Neural cell (in vitro differentiated cells): Measurements from ENCODE around the gene ENOX1. TPM values are rescaled to one million over a fixed set of nuclear protein-coding genes. Genes with fewer than 3 reads are reported as not detected.

ENCODE experiments used
- H2AFZ ChIP-seq: fragments of 200-600, 300-800 bp; sonication (generic), shearing (Covaris generic); 2 replicates; pipeline ENCODE4 v1.6.0; 2014; ENCODE audit warnings: low read depth, mild to moderate bottlenecking, antibody characterized with exemption, low read length, moderate library complexity
- H3F3A ChIP-seq: fragments of 200-600 bp; shearing (Covaris generic); 2 replicates; pipeline ENCODE4 v1.6.1; 2016; ENCODE audit warnings: mild to moderate bottlenecking, moderate library complexity, mixed read lengths, antibody characterized with exemption, low read length; ENCODE audit not compliant: insufficient read depth, poor library complexity, severe bottlenecking
- H3K27ac ChIP-seq: fragments of 200-600, 300-800 bp; sonication (generic), shearing (Covaris generic); 2 replicates; pipeline ENCODE4 v1.5.1; 2014; ENCODE audit warnings: mild to moderate bottlenecking, low read length, moderate library complexity
- H3K27me3 ChIP-seq: fragments of 300-800, 200-600 bp; sonication (generic), shearing (Covaris generic); 2 replicates; pipeline ENCODE4 v1.6.0; 2014; ENCODE audit warnings: mild to moderate bottlenecking, low read depth, low read length, moderate library complexity; ENCODE audit not compliant: insufficient read depth
- H3K36me3 ChIP-seq: fragments of 300-800, 200-600 bp; sonication (generic), shearing (Covaris generic); 2 replicates; pipeline ENCODE4 v1.5.1; 2014; ENCODE audit warnings: mild to moderate bottlenecking, antibody characterized with exemption, low read length, moderate library complexity; ENCODE audit not compliant: insufficient read depth
- H3K4me2 ChIP-seq: fragments of 300-800, 200-600 bp; sonication (generic), shearing (Covaris generic); 2 replicates; pipeline ENCODE4 v1.6.0; 2014; ENCODE audit warnings: mild to moderate bottlenecking, low read length
- H3K4me3 ChIP-seq: fragments of 300-800, 200-600 bp; sonication (generic), shearing (Covaris generic); 2 replicates; pipeline ENCODE4 v1.5.1; 2014; ENCODE audit warnings: mild to moderate bottlenecking, low read length, moderate library complexity
- H3K79me2 ChIP-seq: fragments of 200-600 bp; shearing (Covaris generic); replicated peaks from 2 replicates; pipeline ENCODE4 v1.6.0; 2014; ENCODE audit warnings: mild to moderate bottlenecking, low read length, moderate library complexity; ENCODE audit not compliant: insufficient read depth
- H3K9ac ChIP-seq: fragments of 300-800, 200-600 bp; sonication (generic), shearing (Covaris generic); 2 replicates; pipeline ENCODE4 v1.6.1; 2016; ENCODE audit warnings: mild to moderate bottlenecking, low read length, mixed read lengths
- H3K9me2 ChIP-seq: fragments of 200-600 bp; shearing (Covaris generic); 2 replicates; pipeline ENCODE4 v1.6.1; 2016; ENCODE audit warnings: mild to moderate bottlenecking, low read length, mixed read lengths; ENCODE audit not compliant: insufficient read depth
- H3K9me3 ChIP-seq: fragments of 200-600, 300-800 bp; sonication (generic), shearing (Covaris generic); 2 replicates; pipeline ENCODE4 v1.6.1; 2016; ENCODE audit warnings: mild to moderate bottlenecking, mixed run types, low read length, moderate library complexity, mixed read lengths
- H4K20me1 ChIP-seq: fragments of 200-600 bp; shearing (Covaris generic); 2 replicates; pipeline ENCODE4 v1.6.1; 2016; ENCODE audit warnings: mild to moderate bottlenecking, mixed run types; ENCODE audit not compliant: insufficient read depth
- EP300 ChIP-seq: fragments of 450-650 bp; conservative IDR thresholded peaks from 2 replicates; pipeline ENCODE4 v1.6.1; 2014; ENCODE audit warnings: antibody characterized with exemption, mild to moderate bottlenecking, moderate library complexity; ENCODE audit not compliant: poor library complexity, severe bottlenecking
- EZH2 ChIP-seq: fragments of 200-600, 300-800 bp; shearing (Covaris generic), sonication (generic); IDR thresholded peaks from 2 replicates; pipeline ENCODE4 v1.6.1; 2014; ENCODE audit warnings: antibody characterized with exemption, low read length, borderline replicate concordance, mild to moderate bottlenecking; ENCODE audit not compliant: insufficient read depth, poor library complexity, severe bottlenecking
- MXI1 ChIP-seq: fragments of 450-650 bp; conservative IDR thresholded peaks from 2 replicates; pipeline ENCODE4 v1.6.1; 2014; ENCODE audit warnings: antibody characterized with exemption, mild to moderate bottlenecking; ENCODE audit not compliant: poor library complexity, severe bottlenecking
- POLR2AphosphoS5 ChIP-seq: IDR thresholded peaks from 2 replicates; pipeline ENCODE4 v1.6.1; 2012
- RAD21 ChIP-seq: fragments of 450-650 bp; conservative IDR thresholded peaks from 2 replicates; pipeline ENCODE4 v1.6.1; 2014; ENCODE audit warnings: antibody characterized with exemption, mild to moderate bottlenecking, moderate library complexity
- REST ChIP-seq: IDR thresholded peaks from 2 replicates; pipeline ENCODE4 v1.6.1; 2012; ENCODE audit warnings: borderline replicate concordance
- SMC3 ChIP-seq: fragments of 450-650 bp; conservative IDR thresholded peaks from 2 replicates; pipeline ENCODE4 v1.6.1; 2014; ENCODE audit warnings: antibody characterized with exemption, mild to moderate bottlenecking, moderate library complexity; ENCODE audit not compliant: poor library complexity
- TAF1 ChIP-seq: IDR thresholded peaks from 2 replicates; pipeline ENCODE4 v1.6.1; 2012; ENCODE audit warnings: low read depth
- polyA plus RNA-seq: library from polyadenylated mRNA; depleted of rRNA; stranded (reverse); fragments of >200 nt; gene quantifications from 2 replicates; pipeline ENCODE4 v1.2.3, GENCODE V29; 2014
- TF ChIP-seq, protein P1 (sequence below): fragments of 450-650 bp; IDR thresholded peaks from 2 replicates; pipeline ENCODE4 v1.5.1; 2014; ENCODE audit warnings: antibody characterized with exemption, mild to moderate bottlenecking, moderate library complexity; ENCODE audit not compliant: poor library complexity, severe bottlenecking

The ENOX1 gene
- polyA plus RNA-seq, 1 donor from 2014 or later, result 42.6 TPM

GRCh38 chr13:43487885-43488284 is 298.9 kb downstream of the ENOX1 start:
- H3K4me2 ChIP-seq, result no peak overlapping the region
- H3K27me3 ChIP-seq, result no peaks in the 10 kb centered on the region
- no peaks in the 10 kb centered on the region for H3K36me3 ChIP-seq
- H3K9me3 ChIP-seq, result no peaks in the 10 kb centered on the region
- no peaks in the 10 kb centered on the region for H3K9me2 ChIP-seq
- no peaks in the 10 kb centered on the region for H4K20me1 ChIP-seq
- no peak overlapping the region for H3K9ac ChIP-seq
- no peaks in the 10 kb centered on the region for H3K79me2 ChIP-seq
- H3K4me3 ChIP-seq, result no peak overlapping the region
- no peak overlapping the region for H3K27ac ChIP-seq
- TF ChIP-seq POLR2AphosphoS5, result no peak
- TF ChIP-seq EZH2, result no peak
- TF ChIP-seq, protein P1, sequence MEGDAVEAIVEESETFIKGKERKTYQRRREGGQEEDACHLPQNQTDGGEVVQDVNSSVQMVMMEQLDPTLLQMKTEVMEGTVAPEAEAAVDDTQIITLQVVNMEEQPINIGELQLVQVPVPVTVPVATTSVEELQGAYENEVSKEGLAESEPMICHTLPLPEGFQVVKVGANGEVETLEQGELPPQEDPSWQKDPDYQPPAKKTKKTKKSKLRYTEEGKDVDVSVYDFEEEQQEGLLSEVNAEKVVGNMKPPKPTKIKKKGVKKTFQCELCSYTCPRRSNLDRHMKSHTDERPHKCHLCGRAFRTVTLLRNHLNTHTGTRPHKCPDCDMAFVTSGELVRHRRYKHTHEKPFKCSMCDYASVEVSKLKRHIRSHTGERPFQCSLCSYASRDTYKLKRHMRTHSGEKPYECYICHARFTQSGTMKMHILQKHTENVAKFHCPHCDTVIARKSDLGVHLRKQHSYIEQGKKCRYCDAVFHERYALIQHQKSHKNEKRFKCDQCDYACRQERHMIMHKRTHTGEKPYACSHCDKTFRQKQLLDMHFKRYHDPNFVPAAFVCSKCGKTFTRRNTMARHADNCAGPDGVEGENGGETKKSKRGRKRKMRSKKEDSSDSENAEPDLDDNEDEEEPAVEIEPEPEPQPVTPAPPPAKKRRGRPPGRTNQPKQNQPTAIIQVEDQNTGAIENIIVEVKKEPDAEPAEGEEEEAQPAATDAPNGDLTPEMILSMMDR, result no peak
- H3F3A ChIP-seq, result no peaks in the 10 kb centered on the region
- no peak overlapping the region for H2AFZ ChIP-seq

GRCh38 chr13:43487461-43487860 is 299.3 kb downstream of the ENOX1 start:
- no peaks in the 10 kb centered on the region for H3K36me3 ChIP-seq

More at GRCh38 chr13:43487461-43487860, 299.3 kb downstream of the ENOX1 start:
- H3K9me3 ChIP-seq, result no peaks in the 10 kb centered on the region
- no peak overlapping the region for H2AFZ ChIP-seq
- no peaks in the 10 kb centered on the region for H3K27me3 ChIP-seq
- no peaks in the 10 kb centered on the region for H3F3A ChIP-seq
- TF ChIP-seq POLR2AphosphoS5 (no peak), EP300 (no peak), EZH2 (no peak), TAF1 (no peak), MXI1 (no peak), SMC3 (no peak), REST (no peak), RAD21 (no peak)
- TF ChIP-seq, protein P1, result no peak
- no peak overlapping the region for H3K4me2 ChIP-seq
- H3K9me2 ChIP-seq, result no peaks in the 10 kb centered on the region
- no peaks in the 10 kb centered on the region for H3K79me2 ChIP-seq
- no peak overlapping the region for H3K9ac ChIP-seq
- no peak overlapping the region for H3K4me3 ChIP-seq
- H4K20me1 ChIP-seq, result no peaks in the 10 kb centered on the region
- H3K27ac ChIP-seq, result no peak overlapping the region
